HG03108 (cell line): Measurements from ENCODE around the gene CCDC187.
A peak's percentile ranks its signal among the peaks of the same experiment; 100 is the strongest.

Source experiments
- ATAC-seq: cut with Tn5 transposase; IDR thresholded peaks from one replicate; pipeline ENCODE4 v1.9.1; 2021; ENCODE audit warnings: moderate library complexity; ENCODE audit not compliant: unreplicated experiment

Gene CCDC187

GRCh38 chr9:136286359-136286986, 17.4 kb downstream of the CCDC187 start:
- no peak for ATAC-seq

- no peak for ATAC-seq
Observed at GRCh38 chr9:136285501-136286358, 18.2 kb downstream of the CCDC187 start.

- ATAC-seq = no peak
Observed at GRCh38 chr9:136284951-136285350, 18.9 kb downstream of the CCDC187 start.

GRCh38 chr9:136284311-136284710, 19.6 kb downstream of the CCDC187 start:
- no peak for ATAC-seq

- peak; percentile 59 for ATAC-seq
Observed at GRCh38 chr9:136283291-136284235, 20.3 kb downstream of the CCDC187 start.

- ATAC-seq = no peak
Observed at GRCh38 chr9:136282272-136282861, 21.5 kb downstream of the CCDC187 start.

GRCh38 chr9:136281421-136282271, 22.2 kb downstream of the CCDC187 start:
- no peak for ATAC-seq

GRCh38 chr9:136280535-136281315, 23.2 kb downstream of the CCDC187 start:
- no peak for ATAC-seq

- no peak for ATAC-seq
Observed at GRCh38 chr9:136279471-136279870, 24.4 kb downstream of the CCDC187 start.

- ATAC-seq = no peak
Observed at GRCh38 chr9:136278894-136279293, 25.0 kb downstream of the CCDC187 start.

- ATAC-seq = no peak
Observed at GRCh38 chr9:136278221-136278620, 25.7 kb downstream of the CCDC187 start.

GRCh38 chr9:136277746-136278145, 26.1 kb downstream of the CCDC187 start:
- no peak for ATAC-seq

GRCh38 chr9:136276716-136277115, 27.2 kb downstream of the CCDC187 start:
- ATAC-seq = no peak

GRCh38 chr9:136275655-136276429, 28.1 kb downstream of the CCDC187 start:
- ATAC-seq = no peak

GRCh38 chr9:136274786-136275654, 28.9 kb downstream of the CCDC187 start:
- ATAC-seq = no peak

GRCh38 chr9:136273921-136274785, 29.7 kb downstream of the CCDC187 start:
- ATAC-seq = no peak
